OCI-LY1 (cell line): ENCODE results near the gene SORCS3.

Experiments
- H2AFZ ChIP-seq: fragments of 200-600 bp; sonication (generic), shearing (Covaris generic); 2 replicates; pipeline ENCODE4 v1.6.0; 2014; ENCODE audit warnings: antibody characterized with exemption, mild to moderate bottlenecking, low read length
- H3F3A ChIP-seq: fragments of 200-600 bp; sonication (generic), shearing (Covaris generic); 2 replicates; pipeline ENCODE4 v1.6.0; 2014; ENCODE audit warnings: mild to moderate bottlenecking, antibody characterized with exemption, low read length, moderate library complexity; ENCODE audit not compliant: insufficient read depth
- H3K27ac ChIP-seq: fragments of 200-600 bp; sonication (generic); 2 replicates; pipeline ENCODE4 v1.5.1; 2014; ENCODE audit warnings: low read length, mixed run types, mild to moderate bottlenecking, low read depth; ENCODE audit not compliant: poor library complexity, severe bottlenecking
- H3K27me3 ChIP-seq: fragments of 200-600 bp; sonication (generic); 2 replicates; pipeline ENCODE4 v1.6.0; 2014; ENCODE audit warnings: antibody characterized with exemption, mild to moderate bottlenecking, low read length, moderate library complexity; ENCODE audit not compliant: insufficient read depth
- H3K36me3 ChIP-seq: fragments of 200-600 bp; sonication (generic); 2 replicates; pipeline ENCODE4 v1.6.1; 2014; ENCODE audit warnings: mild to moderate bottlenecking, antibody characterized with exemption, low read length, moderate library complexity, mixed read lengths; ENCODE audit not compliant: insufficient read depth
- H3K4me1 ChIP-seq: fragments of 200-600 bp; sonication (generic); 2 replicates; pipeline ENCODE4 v1.5.1; 2014; ENCODE audit warnings: mild to moderate bottlenecking, low read length, moderate library complexity; ENCODE audit not compliant: insufficient read depth, severe bottlenecking
- H3K4me2 ChIP-seq: fragments of 200-600 bp; sonication (generic), shearing (Covaris generic); 2 replicates; pipeline ENCODE4 v1.6.1; 2014; ENCODE audit warnings: low read length
- H3K4me3 ChIP-seq: fragments of 200-600 bp; sonication (generic); 2 replicates; pipeline ENCODE4 v1.5.1; 2014; ENCODE audit warnings: low read length, low read depth, mild to moderate bottlenecking, mixed read lengths; ENCODE audit not compliant: poor library complexity, severe bottlenecking
- H3K79me2 ChIP-seq: fragments of 200-600 bp; shearing (Covaris generic); 2 replicates; pipeline ENCODE4 v1.6.1; 2016; ENCODE audit warnings: mixed run types, low read length, mixed read lengths; ENCODE audit not compliant: insufficient read depth
- H3K9ac ChIP-seq: fragments of 200-600 bp; sonication (generic), shearing (Covaris generic); 2 replicates; pipeline ENCODE4 v1.6.1; 2014; ENCODE audit warnings: mild to moderate bottlenecking, low read length, mixed read lengths
- H3K9me2 ChIP-seq: fragments of 200-600 bp; sonication (generic), shearing (Covaris generic); 2 replicates; pipeline ENCODE4 v1.6.1; 2014; ENCODE audit warnings: low read depth, mild to moderate bottlenecking, low read length, mixed read lengths
- H3K9me3 ChIP-seq: fragments of 200-600 bp; shearing (Covaris generic); 2 replicates; pipeline ENCODE4 v1.6.1; 2014; ENCODE audit warnings: low read length, mixed read lengths
- H4K20me1 ChIP-seq: fragments of 200-600 bp; sonication (generic), shearing (Covaris generic); 2 replicates; pipeline ENCODE4 v1.6.0; 2016; ENCODE audit warnings: mild to moderate bottlenecking, low read length; ENCODE audit not compliant: insufficient read depth
- EZH2 ChIP-seq: fragments of 200-600 bp; sonication (generic), shearing (Covaris generic); IDR thresholded peaks from 2 replicates; pipeline ENCODE4 v1.8.0; 2017; ENCODE audit warnings: borderline replicate concordance, mixed run types, mild to moderate bottlenecking, antibody characterized with exemption, low read length, moderate library complexity, mixed read lengths
- TF ChIP-seq, protein P1 (sequence below): fragments of 200-600 bp; sonication (generic), shearing (Covaris generic); IDR thresholded peaks from 2 replicates; pipeline ENCODE4 v1.5.1; 2017; ENCODE audit warnings: mild to moderate bottlenecking, antibody characterized with exemption, low read length, moderate library complexity, mixed read lengths

Gene SORCS3

DNA sequence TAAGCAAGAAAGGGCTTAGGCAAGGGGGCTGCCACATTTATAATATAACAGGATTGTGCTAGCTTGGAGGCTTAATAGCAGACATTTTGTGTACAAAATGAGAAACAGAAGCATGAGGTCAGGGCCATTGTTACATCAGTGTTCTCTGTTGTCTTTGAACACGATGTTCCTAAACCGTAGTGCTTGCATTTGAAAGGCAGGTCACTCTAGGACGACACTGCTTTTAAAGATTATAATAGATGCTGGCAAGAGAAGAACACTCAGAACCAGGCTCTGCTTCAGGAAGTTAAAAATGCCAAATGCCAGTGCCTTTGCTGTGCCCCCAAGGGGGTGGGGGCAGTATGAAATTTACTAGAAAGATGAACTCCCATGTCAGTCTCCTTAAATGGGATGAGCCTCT lies 91.1 kb downstream of the SORCS3 start:
- Histone ChIP-seq H3K9me2 (no peaks in the 10 kb centered on the region), H4K20me1 (no peaks in the 10 kb centered on the region), H3K9me3 (no peaks in the 10 kb centered on the region), H3K27ac (no peak overlapping the region), H3F3A (no peaks in the 10 kb centered on the region), H3K36me3 (no peaks in the 10 kb centered on the region), H3K4me3 (no peak overlapping the region), H3K4me1 (no peaks in the 10 kb centered on the region), H2AFZ (no peak overlapping the region), H3K9ac (no peak overlapping the region), H3K27me3 (no peaks in the 10 kb centered on the region), H3K4me2 (no peak overlapping the region), H3K79me2 (no peaks in the 10 kb centered on the region)
- TF ChIP-seq, protein P1, sequence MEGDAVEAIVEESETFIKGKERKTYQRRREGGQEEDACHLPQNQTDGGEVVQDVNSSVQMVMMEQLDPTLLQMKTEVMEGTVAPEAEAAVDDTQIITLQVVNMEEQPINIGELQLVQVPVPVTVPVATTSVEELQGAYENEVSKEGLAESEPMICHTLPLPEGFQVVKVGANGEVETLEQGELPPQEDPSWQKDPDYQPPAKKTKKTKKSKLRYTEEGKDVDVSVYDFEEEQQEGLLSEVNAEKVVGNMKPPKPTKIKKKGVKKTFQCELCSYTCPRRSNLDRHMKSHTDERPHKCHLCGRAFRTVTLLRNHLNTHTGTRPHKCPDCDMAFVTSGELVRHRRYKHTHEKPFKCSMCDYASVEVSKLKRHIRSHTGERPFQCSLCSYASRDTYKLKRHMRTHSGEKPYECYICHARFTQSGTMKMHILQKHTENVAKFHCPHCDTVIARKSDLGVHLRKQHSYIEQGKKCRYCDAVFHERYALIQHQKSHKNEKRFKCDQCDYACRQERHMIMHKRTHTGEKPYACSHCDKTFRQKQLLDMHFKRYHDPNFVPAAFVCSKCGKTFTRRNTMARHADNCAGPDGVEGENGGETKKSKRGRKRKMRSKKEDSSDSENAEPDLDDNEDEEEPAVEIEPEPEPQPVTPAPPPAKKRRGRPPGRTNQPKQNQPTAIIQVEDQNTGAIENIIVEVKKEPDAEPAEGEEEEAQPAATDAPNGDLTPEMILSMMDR = no peak
- no peak for TF ChIP-seq EZH2

DNA sequence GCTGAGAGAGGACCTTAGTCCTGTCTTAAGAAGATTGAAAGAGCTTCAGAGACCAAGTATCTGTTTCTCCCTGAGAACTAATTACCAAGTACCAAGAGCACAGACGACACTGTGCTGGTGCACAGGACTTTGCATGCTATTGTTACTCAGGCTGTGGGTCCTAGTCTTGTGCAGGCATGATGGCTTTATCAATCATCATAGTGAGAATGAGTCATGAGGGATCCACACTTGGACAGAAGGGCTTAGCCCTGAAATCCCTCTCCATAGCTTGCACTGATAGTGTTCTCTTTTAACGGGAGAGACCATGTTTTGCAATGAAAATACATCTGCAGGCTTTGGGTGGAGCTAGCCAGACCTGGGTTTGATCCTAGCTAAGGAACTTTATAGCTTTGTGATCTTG lies 93.3 kb downstream of the SORCS3 start:
- Histone ChIP-seq H3K27ac (no peak overlapping the region), H3K4me3 (no peak overlapping the region), H3F3A (no peaks in the 10 kb centered on the region), H3K9ac (no peak overlapping the region), H3K27me3 (no peaks in the 10 kb centered on the region), H3K9me3 (no peaks in the 10 kb centered on the region), H3K4me2 (no peak overlapping the region), H4K20me1 (no peaks in the 10 kb centered on the region), H3K9me2 (no peaks in the 10 kb centered on the region), H3K4me1 (no peaks in the 10 kb centered on the region), H3K36me3 (no peaks in the 10 kb centered on the region), H2AFZ (no peak overlapping the region), H3K79me2 (no peaks in the 10 kb centered on the region)
- TF ChIP-seq, protein P1 = no peak
- TF ChIP-seq EZH2 = no peak

DNA sequence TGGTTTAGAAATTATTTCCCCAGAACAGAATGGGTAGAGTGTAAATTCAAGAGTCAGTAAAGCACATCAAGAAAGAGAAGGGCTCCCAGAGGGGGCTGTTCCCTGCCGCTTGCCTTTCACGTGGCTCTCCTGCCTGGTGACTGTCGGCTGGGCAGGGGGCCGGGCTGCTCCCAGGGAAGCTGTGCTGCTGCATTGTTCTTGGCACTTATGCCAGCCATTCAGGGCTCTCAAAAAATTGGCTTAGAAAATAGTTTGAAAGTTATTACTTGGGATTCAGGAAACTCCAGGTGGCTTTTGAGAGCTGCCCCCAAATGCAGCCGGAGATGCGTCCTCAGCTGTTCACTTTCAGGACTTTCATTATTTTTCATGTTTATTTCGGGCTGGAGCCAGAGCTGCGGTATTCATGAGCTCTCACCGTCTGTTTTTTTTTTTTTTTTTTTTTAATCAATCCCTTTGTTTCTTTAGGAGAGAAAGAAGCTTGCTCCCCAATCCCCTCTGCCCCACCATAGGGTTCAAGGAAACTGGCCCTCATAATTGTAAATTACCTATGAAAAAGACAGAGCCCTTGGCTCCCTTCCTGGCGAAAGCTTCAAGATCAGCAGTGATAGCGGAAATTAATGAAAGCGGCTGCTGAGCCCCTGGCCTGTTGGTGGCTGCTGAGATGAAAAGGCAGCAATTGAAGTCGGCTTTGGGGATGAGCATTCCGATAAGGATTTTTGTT lies 94.1 kb downstream of the SORCS3 start:
- Histone ChIP-seq H3K4me2 (no peak overlapping the region), H3K9me3 (no peaks in the 10 kb centered on the region), H3K9ac (no peak overlapping the region), H2AFZ (no peak overlapping the region), H3K4me1 (no peaks in the 10 kb centered on the region), H3K27me3 (no peaks in the 10 kb centered on the region), H3K36me3 (no peaks in the 10 kb centered on the region), H3K79me2 (no peaks in the 10 kb centered on the region), H3K9me2 (no peaks in the 10 kb centered on the region), H4K20me1 (no peaks in the 10 kb centered on the region), H3F3A (no peaks in the 10 kb centered on the region), H3K4me3 (no peak overlapping the region), H3K27ac (no peak overlapping the region)
- TF ChIP-seq, protein P1 = no peak
- no peak for TF ChIP-seq EZH2
